Body of pancreas (tissue), 4 donors: ENCODE data around the gene KRT79. TPM values are rescaled to one million over a fixed set of nuclear protein-coding genes. Genes with fewer than 3 reads are reported as not detected.

Source experiments
- ATAC-seq: fragments of 150-250 bp; one replicate; pipeline ENCODE4 v1.9.1; 2016
- DNase-seq, 4 donors: peaks; one replicate each; pipeline ENCODE4 v3.0.0-alpha.2; 2019
- H3K27ac ChIP-seq, 4 donors: fragments of 200-600 bp; sonication (generic); 1 replicate in 3 of 4; 2 replicates in 1 of 4; pipeline versions ENCODE4 v1.5.1 to v1.6.1; 2016 to 2019; ENCODE audit warnings: mild to moderate bottlenecking in 1 of 4, mixed read lengths in 1 of 4, moderate library complexity in 1 of 4
- H3K27me3 ChIP-seq, 2 donors: fragments of 200-600 bp; sonication (generic); one replicate each; pipeline ENCODE4 v1.6.0; 2016; ENCODE audit warnings: mild to moderate bottlenecking in 1 of 2
- H3K36me3 ChIP-seq, 2 donors: fragments of 200-600 bp; sonication (generic); replicated peaks in 1 of 2; 2 replicates each; pipeline ENCODE4 v1.5.1; 2016; ENCODE audit warnings: low read depth in 2 of 2; ENCODE audit not compliant: insufficient read depth in 1 of 2
- H3K4me1 ChIP-seq: fragments of 200-600 bp; sonication (generic); one replicate; pipeline ENCODE4 v1.6.0; 2016
- H3K4me3 ChIP-seq, 2 donors: fragments of 200-600 bp; sonication (generic); 1 replicate in 1 of 2; 2 replicates in 1 of 2; pipeline ENCODE4 v1.5.1; 2016 to 2019
- H3K9me3 ChIP-seq, 3 donors: fragments of 200-600 bp; sonication (generic); 1 replicate in 2 of 3; 2 replicates in 1 of 3; pipeline ENCODE4 v1.5.1; 2016
- POLR2A ChIP-seq, 3 donors: fragments of 450-650 bp; IDR thresholded peaks; one replicate each; pipeline ENCODE4 v1.6.1; 2016; ENCODE audit warnings: antibody characterized with exemption in 3 of 3, mild to moderate bottlenecking in 2 of 3
- WGBS, 2 donors: methylation state at CpG; one replicate each; pipeline ENCODE4 v1.1.5; 2017; 5-methylcytosine and 5-hydroxymethylcytosine counted together
- intact Hi-C: fragments of 100-400 bp; cut with DNase I; formaldehyde crosslinking; loops from one replicate; pipeline ENCODE4 v1.15.1; 2023
- total RNA-seq, 2 donors: library from RNA; depleted of rRNA; stranded (reverse); fragments of >200 nt; gene quantifications; one replicate each; pipeline ENCODE4 v1.1.0, GENCODE V29; 2016
- TF ChIP-seq, protein P1 (sequence below), 7 experiments: fragments of 450-650 bp in 4 of 7; fragments of 200-600 bp in 3 of 7; sonication (generic) in 3 of 7; IDR thresholded peaks; one replicate each; pipeline ENCODE4 v1.5.1; 2016 to 2019; ENCODE audit warnings: antibody characterized with exemption in 7 of 7

KRT79 gene
- total RNA-seq, 2 donors from 2014 or later = not detected

DNA sequence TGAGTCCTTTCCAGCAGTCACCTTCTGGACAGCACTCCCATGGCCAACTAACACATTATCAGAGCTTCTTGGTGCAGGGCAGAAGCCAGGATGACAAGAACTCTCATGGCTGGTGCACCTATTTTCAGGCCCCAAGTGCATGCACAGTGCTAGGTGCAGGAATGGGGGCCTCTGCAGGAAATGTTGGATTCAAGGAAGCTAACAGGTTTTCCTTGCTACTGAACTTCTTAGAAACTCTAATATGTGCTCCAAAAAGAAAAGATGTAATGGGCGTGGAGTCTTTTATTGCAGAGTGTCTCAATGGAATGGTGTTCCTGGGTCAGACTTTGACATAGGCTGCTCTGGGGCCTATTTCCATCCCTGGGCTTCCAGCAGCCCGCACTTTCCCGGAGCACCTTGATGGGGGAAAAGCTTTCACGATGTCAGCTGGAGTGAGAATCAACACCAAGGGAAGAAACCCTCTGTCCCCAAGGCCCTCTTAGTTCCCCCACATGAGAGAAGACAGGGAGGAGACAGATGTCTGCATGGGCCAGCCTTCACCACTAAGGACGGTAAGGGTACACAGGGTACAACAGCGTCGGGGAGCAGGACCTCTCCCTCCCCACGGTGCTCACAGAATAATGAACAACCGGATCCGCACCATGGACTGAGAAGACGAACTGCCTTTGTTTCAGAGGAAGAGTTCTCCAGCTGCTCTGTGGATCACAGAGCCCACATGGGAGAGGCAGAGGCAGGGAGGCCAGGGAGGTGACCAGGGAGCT lies 45.1 kb downstream of the KRT79 start:
- Histone ChIP-seq H3K27me3 (no peaks in the 10 kb centered on the region), H3K27ac (no peak overlapping the region), H3K9me3 (no peaks in the 10 kb centered on the region), H3K36me3 (no peaks in the 10 kb centered on the region), H3K4me3 (no peak overlapping the region), H3K4me1 (no peaks in the 10 kb centered on the region)
- intact Hi-C loops = no loop called here
- ATAC-seq = no peak
- 86 to 91% methylated on average over 10 to 11 of the region's 11 CpGs for WGBS, 2 donors
- no peak for DNase-seq
- TF ChIP-seq POLR2A (IDR thresholded peaks at IDR 0.05) = no peak
- TF ChIP-seq, protein P1, sequence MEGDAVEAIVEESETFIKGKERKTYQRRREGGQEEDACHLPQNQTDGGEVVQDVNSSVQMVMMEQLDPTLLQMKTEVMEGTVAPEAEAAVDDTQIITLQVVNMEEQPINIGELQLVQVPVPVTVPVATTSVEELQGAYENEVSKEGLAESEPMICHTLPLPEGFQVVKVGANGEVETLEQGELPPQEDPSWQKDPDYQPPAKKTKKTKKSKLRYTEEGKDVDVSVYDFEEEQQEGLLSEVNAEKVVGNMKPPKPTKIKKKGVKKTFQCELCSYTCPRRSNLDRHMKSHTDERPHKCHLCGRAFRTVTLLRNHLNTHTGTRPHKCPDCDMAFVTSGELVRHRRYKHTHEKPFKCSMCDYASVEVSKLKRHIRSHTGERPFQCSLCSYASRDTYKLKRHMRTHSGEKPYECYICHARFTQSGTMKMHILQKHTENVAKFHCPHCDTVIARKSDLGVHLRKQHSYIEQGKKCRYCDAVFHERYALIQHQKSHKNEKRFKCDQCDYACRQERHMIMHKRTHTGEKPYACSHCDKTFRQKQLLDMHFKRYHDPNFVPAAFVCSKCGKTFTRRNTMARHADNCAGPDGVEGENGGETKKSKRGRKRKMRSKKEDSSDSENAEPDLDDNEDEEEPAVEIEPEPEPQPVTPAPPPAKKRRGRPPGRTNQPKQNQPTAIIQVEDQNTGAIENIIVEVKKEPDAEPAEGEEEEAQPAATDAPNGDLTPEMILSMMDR (IDR thresholded peaks at IDR 0.05) = no peak

DNA sequence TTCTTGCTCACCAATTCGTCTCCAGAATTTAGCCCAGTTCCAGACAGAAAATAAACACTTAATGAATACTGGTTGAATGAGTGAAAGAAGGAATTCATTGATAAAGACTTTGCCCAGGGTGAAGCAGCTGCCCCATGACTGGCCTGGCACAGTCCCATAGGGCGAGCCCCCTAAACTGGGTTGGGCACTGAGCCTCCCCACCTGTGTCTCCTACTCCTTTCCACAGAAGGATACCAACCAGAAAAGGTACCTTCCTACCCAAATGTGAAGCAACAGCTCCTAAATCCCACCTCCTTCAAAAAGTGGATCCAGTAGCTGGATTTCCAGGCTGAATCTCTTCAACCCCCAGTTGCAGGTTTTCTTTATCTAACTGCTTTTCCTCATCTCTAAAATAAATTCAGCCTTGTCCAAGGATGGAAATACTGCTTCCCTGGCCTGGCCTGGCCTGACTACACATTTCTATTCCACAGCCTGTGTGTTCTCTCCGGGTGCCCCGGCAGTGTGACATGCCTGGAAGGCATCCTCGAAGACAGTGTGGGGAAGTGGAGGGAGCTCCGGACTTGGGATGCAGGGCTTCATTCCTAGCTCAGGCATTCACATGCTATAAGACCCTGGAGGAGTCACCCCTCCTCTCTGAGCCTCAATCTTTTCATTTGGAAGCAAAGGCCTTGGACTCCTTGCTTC lies 45.8 kb downstream of the KRT79 start:
- WGBS, 2 donors = 80 to 83% methylated on average over 6 of the region's 6 CpGs
- Histone ChIP-seq H3K27me3 (no peaks in the 10 kb centered on the region), H3K4me3 (no peak overlapping the region), H3K9me3 (no peaks in the 10 kb centered on the region), H3K27ac (no peak overlapping the region), H3K4me1 (no peaks in the 10 kb centered on the region), H3K36me3 (no peaks in the 10 kb centered on the region)
- TF ChIP-seq POLR2A (IDR thresholded peaks at IDR 0.05) = no peak
- TF ChIP-seq, protein P1 (IDR thresholded peaks at IDR 0.05) = no peak
- intact Hi-C loops = no loop called here
- ATAC-seq = no peak
- DNase-seq = no peak

- H3K27ac ChIP-seq = no peak overlapping the region
- TF ChIP-seq, protein P1 (IDR thresholded peaks at IDR 0.05) = no peak
- TF ChIP-seq POLR2A (IDR thresholded peaks at IDR 0.05) = no peak
- intact Hi-C loops = no loop called here
- no peaks in the 10 kb centered on the region for H3K36me3 ChIP-seq
- WGBS, 2 donors = 63 to 75% methylated on average over 4 to 6 of the region's 6 CpGs
- no peaks in the 10 kb centered on the region for H3K27me3 ChIP-seq
- H3K4me1 ChIP-seq = no peaks in the 10 kb centered on the region
- no peaks in the 10 kb centered on the region for H3K9me3 ChIP-seq
- DNase-seq (no peak), ATAC-seq (no peak)
- no peak overlapping the region for H3K4me3 ChIP-seq
Observed at GRCh38 chr12:52787324-52788191, 46.6 kb downstream of the KRT79 start.

DNA sequence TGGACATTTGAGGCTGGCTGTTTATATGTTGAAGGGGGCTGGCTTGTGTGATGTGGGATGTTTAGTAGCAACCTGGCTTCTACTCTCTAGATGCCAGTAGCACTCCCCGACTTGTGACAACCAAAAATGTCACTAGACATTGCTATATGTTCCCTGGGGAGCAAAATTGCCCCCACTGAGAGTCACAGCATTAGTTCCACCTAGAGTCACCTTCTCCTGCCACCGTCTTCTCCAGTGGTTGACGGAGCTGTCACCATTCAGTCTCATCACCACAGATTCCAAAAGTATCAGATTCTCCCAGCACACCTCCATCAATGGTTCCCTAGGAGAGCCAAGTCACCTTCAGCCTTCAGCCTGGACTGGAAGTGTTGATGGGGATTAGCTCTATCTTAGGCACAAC lies 49.2 kb downstream of the KRT79 start:
- no peak for TF ChIP-seq POLR2A (IDR thresholded peaks at IDR 0.05)
- TF ChIP-seq, protein P1 (IDR thresholded peaks at IDR 0.05) = no peak

More for the DNA sequence above, 49.2 kb downstream of the KRT79 start:
- Histone ChIP-seq H3K4me3 (no peak overlapping the region), H3K27me3 (no peaks in the 10 kb centered on the region), H3K27ac (no peak overlapping the region), H3K36me3 (no peaks in the 10 kb centered on the region), H3K9me3 (no peaks in the 10 kb centered on the region), H3K4me1 (no peaks in the 10 kb centered on the region)
- 43 to 100% methylated on average over 1 to 3 of the region's 3 CpGs for whole genome bisulfite sequencing, 2 donors
- intact Hi-C loops = no loop called here
- DNase-seq = no peak
- ATAC-seq = no peak
